WERI-Rb-1 (cell line): ENCODE data around the gene KISS1.

Experiments
- DNase-seq: peaks from one replicate; pipeline ENCODE4 v3.0.0-alpha.2; 2020
- H3K27ac ChIP-seq: fragments of 250-450 bp; sonication (Bioruptor Pico); 2 replicates; pipeline ENCODE4 v1.5.1; 2020; ENCODE audit warnings: mild to moderate bottlenecking, moderate library complexity
- H3K27me3 ChIP-seq: fragments of 250-450 bp; sonication (Bioruptor Pico); 2 replicates; pipeline ENCODE4 v1.5.1; 2021; ENCODE audit warnings: mild to moderate bottlenecking, low read depth, moderate library complexity; ENCODE audit not compliant: insufficient read depth, severe bottlenecking
- H3K36me3 ChIP-seq: fragments of 250-450 bp; sonication (Bioruptor Pico); 2 replicates; pipeline ENCODE4 v1.5.1; 2020; ENCODE audit warnings: mild to moderate bottlenecking, moderate library complexity
- H3K4me3 ChIP-seq: 2 replicates; pipeline ENCODE4 v1.5.1; 2011; ENCODE audit warnings: low read depth, mild to moderate bottlenecking, control low read depth, low read length
- H3K9me3 ChIP-seq: fragments of 250-450 bp; sonication (Bioruptor Pico); 2 replicates; pipeline ENCODE4 v1.5.1; 2021; ENCODE audit warnings: mild to moderate bottlenecking, moderate library complexity; ENCODE audit not compliant: severe bottlenecking
- CTCF ChIP-seq: IDR thresholded peaks from 2 replicates; pipeline ENCODE4 v1.5.1; 2011; ENCODE audit warnings: low read depth, mild to moderate bottlenecking, control low read depth, inconsistent platforms, low read length

Gene KISS1

GRCh38 chr1:204152310-204153044 lies 43.8 kb downstream of the KISS1 start:
- peak; percentile 27; the same call in 1 of the 2 replicates for TF ChIP-seq CTCF
- peak overlapping the region; percentile 60 for H3K4me3 ChIP-seq
- H3K36me3 ChIP-seq = peaks cover 7% of the 10 kb centered on the region
- H3K27ac ChIP-seq = peak overlapping the region; percentile 57
- H3K9me3 ChIP-seq = no peaks in the 10 kb centered on the region
- no peaks in the 10 kb centered on the region for H3K27me3 ChIP-seq
- DNase-seq = no peak

- peak within 1 kb of the TSS; percentile 72 for H3K4me3 ChIP-seq
- TF ChIP-seq CTCF = no peak
- peaks cover 7% of the 10 kb centered on the region for H3K36me3 ChIP-seq
- no peaks in the 10 kb centered on the region for H3K9me3 ChIP-seq
- DNase-seq = peak; percentile 97
- no peaks in the 10 kb centered on the region for H3K27me3 ChIP-seq
- peak within 1 kb of the TSS; percentile 57 for H3K27ac ChIP-seq
These were observed 44.6 kb downstream of the KISS1 start, which contains the start of gene ETNK2 for GRCh38 chr1:204151552-204152309. TSS of gene ETNK2 (minus strand) at chr1:204152044. CDS start at chr1:204151852, 192 bp downstream.

- Histone ChIP-seq H3K36me3 (peaks cover 7% of the 10 kb centered on the region), H3K4me3 (peak overlapping the region; percentile 72), H3K27ac (no peak overlapping the region; the same call in 1 of the 2 replicates), H3K27me3 (no peaks in the 10 kb centered on the region), H3K9me3 (no peaks in the 10 kb centered on the region)
- DNase-seq = peak; percentile 59
- no peak for TF ChIP-seq CTCF
These were observed 45.4 kb downstream of the KISS1 start for GRCh38 chr1:204150702-204151551.

GRCh38 chr1:204149635-204150565 lies 46.4 kb downstream of the KISS1 start:
- H3K36me3 ChIP-seq = peaks cover 11% of the 10 kb centered on the region
- no peaks in the 10 kb centered on the region for H3K27me3 ChIP-seq
- no peak overlapping the region for H3K27ac ChIP-seq
- no peak overlapping the region for H3K4me3 ChIP-seq
- DNase-seq = no peak
- 0 out of 2 replicates have a peak, but pooled peaks have one; percentile 29 for TF ChIP-seq CTCF
- H3K9me3 ChIP-seq = no peaks in the 10 kb centered on the region

- DNase-seq = no peak
- Histone ChIP-seq H3K4me3 (no peak overlapping the region), H3K27ac (peak overlapping the region; percentile 78), H3K27me3 (no peaks in the 10 kb centered on the region), H3K36me3 (peaks cover 11% of the 10 kb centered on the region), H3K9me3 (peaks cover 3% of the 10 kb centered on the region)
- no peak for TF ChIP-seq CTCF
These were observed 47.2 kb downstream of the KISS1 start for GRCh38 chr1:204149107-204149506.
